HG03139 (cell line): ENCODE results near the gene SRCAP.

Experiments used
- ATAC-seq: cut with Tn5 transposase; IDR thresholded peaks from one replicate; pipeline ENCODE4 v1.9.1; 2021; ENCODE audit not compliant: unreplicated experiment

The SRCAP gene

GRCh38 chr16:30698816-30699614 is at the start of gene SRCAP:
TSS of gene SRCAP (plus strand) at chr16:30699171. CDS start at chr16:30700825, 1,654 bp downstream.
- peak; percentile 24 for ATAC-seq

GRCh38 chr16:30649725-30650368 is 49.1 kb upstream of the SRCAP start:
- ATAC-seq = no peak

GRCh38 chr16:30650369-30651123 is 48.4 kb upstream of the SRCAP start, which contains the start of gene PRR14:
TSS of gene PRR14 (plus strand) at chr16:30650960. CDS start at chr16:30651646, 686 bp downstream.
- ATAC-seq = peak; percentile 64

- peak; percentile 42 for ATAC-seq
Measured at GRCh38 chr16:30651124-30652004, 47.6 kb upstream of the SRCAP start.

- no peak for ATAC-seq
Measured at GRCh38 chr16:30652005-30652296, 47.0 kb upstream of the SRCAP start.

- ATAC-seq = no peak
Measured at GRCh38 chr16:30652718-30653117, 46.3 kb upstream of the SRCAP start.

- no peak for ATAC-seq
Measured at GRCh38 chr16:30654856-30655255, 44.1 kb upstream of the SRCAP start.

- no peak for ATAC-seq
Measured at GRCh38 chr16:30655815-30656347, 43.1 kb upstream of the SRCAP start.

- no peak for ATAC-seq
Measured at GRCh38 chr16:30656388-30656787, 42.6 kb upstream of the SRCAP start.

- ATAC-seq = no peak
Measured at GRCh38 chr16:30656974-30657865, 41.8 kb upstream of the SRCAP start.

- peak; percentile 59 for ATAC-seq
Measured at GRCh38 chr16:30657866-30658730, 40.9 kb upstream of the SRCAP start, which contains the start of gene FBRS. TSS of gene FBRS (plus strand) at chr16:30658431. CDS start at chr16:30659519, 1,088 bp downstream.

- peak; percentile 17 for ATAC-seq
Measured at GRCh38 chr16:30658731-30659506, 40.1 kb upstream of the SRCAP start.

- ATAC-seq = no peak
Measured at GRCh38 chr16:30659507-30660423, 39.2 kb upstream of the SRCAP start.

- no peak for ATAC-seq
Measured at GRCh38 chr16:30660424-30661261, 38.3 kb upstream of the SRCAP start.

- no peak for ATAC-seq
Measured at GRCh38 chr16:30662449-30662848, 36.5 kb upstream of the SRCAP start.

GRCh38 chr16:30663038-30663437 is 35.9 kb upstream of the SRCAP start:
- ATAC-seq = no peak
